Nephron progenitor cell (in vitro differentiated cells): ENCODE results near the gene JMJD7.
A peak's percentile ranks its signal among the peaks of the same experiment; 100 is the strongest.

Source experiments
- DNase-seq: peaks from one replicate; pipeline ENCODE4 v3.0.0; 2021
- H3K27ac Mint-ChIP-seq: 2 replicates; pipeline ENCODE4 v1.8.0; 2021; ENCODE audit warnings: mild to moderate bottlenecking, moderate library complexity, mixed read lengths
- H3K27me3 Mint-ChIP-seq: 2 replicates; pipeline ENCODE4 v1.8.0; 2021; ENCODE audit warnings: mild to moderate bottlenecking, low read depth, mixed read lengths; ENCODE audit not compliant: poor library complexity
- H3K36me3 Mint-ChIP-seq: 2 replicates; pipeline ENCODE4 v1.8.0; 2021; ENCODE audit warnings: low read depth, mixed read lengths
- H3K4me1 Mint-ChIP-seq: 2 replicates; pipeline ENCODE4 v1.8.0; 2021; ENCODE audit warnings: mixed read lengths
- H3K4me3 Mint-ChIP-seq: 2 replicates; pipeline ENCODE4 v1.8.0; 2021; ENCODE audit warnings: mild to moderate bottlenecking, moderate library complexity, mixed read lengths
- H3K9me3 Mint-ChIP-seq: 2 replicates; pipeline ENCODE4 v1.8.0; 2021; ENCODE audit warnings: mild to moderate bottlenecking, moderate library complexity, mixed read lengths
- TF ChIP-seq, protein P1 (sequence below): fragments of 200-600 bp; sonication (generic); IDR thresholded peaks from 2 replicates; pipeline ENCODE4 v1.5.0; 2021; ENCODE audit warnings: antibody characterized with exemption

JMJD7 gene

GRCh38 chr15:41878355-41878699, 50.4 kb downstream of the JMJD7 start:
- Mint-ChIP-seq H3K36me3 (no peaks in the 10 kb centered on the region), H3K27ac (no peak overlapping the region), H3K27me3 (peaks cover 44% of the 10 kb centered on the region), H3K9me3 (no peaks in the 10 kb centered on the region), H3K4me3 (no peak overlapping the region), H3K4me1 (peaks cover 31% of the 10 kb centered on the region)
- TF ChIP-seq, protein P1, sequence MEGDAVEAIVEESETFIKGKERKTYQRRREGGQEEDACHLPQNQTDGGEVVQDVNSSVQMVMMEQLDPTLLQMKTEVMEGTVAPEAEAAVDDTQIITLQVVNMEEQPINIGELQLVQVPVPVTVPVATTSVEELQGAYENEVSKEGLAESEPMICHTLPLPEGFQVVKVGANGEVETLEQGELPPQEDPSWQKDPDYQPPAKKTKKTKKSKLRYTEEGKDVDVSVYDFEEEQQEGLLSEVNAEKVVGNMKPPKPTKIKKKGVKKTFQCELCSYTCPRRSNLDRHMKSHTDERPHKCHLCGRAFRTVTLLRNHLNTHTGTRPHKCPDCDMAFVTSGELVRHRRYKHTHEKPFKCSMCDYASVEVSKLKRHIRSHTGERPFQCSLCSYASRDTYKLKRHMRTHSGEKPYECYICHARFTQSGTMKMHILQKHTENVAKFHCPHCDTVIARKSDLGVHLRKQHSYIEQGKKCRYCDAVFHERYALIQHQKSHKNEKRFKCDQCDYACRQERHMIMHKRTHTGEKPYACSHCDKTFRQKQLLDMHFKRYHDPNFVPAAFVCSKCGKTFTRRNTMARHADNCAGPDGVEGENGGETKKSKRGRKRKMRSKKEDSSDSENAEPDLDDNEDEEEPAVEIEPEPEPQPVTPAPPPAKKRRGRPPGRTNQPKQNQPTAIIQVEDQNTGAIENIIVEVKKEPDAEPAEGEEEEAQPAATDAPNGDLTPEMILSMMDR = no peak
- no peak for DNase-seq

DNA sequence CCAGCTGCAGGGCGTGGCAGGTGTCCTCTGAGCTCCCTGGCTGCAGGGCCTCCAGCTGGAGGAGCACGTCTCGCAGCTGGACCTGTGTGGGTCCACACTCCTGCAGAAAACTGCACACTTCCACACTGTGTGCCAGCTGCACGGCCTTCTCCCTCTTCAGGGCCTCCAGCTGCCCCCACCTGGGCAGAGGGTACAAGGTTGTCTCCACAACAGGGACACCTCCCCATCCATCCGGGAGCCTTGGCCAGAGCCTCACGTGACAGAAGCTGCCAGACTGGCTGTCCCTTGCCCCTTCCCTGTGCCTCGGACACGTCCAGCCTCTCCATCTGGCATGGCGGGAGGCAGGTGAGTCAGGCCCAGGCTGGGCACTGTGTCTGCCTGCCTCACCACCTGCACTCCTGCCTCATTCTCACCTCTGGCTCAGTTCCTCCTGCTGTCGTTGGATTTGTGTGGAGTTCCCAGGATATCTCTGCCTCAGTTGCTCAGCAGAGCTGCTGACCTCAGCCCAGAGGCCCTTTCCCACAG, 51.5 kb downstream of the JMJD7 start:
- Mint-ChIP-seq H3K9me3 (no peaks in the 10 kb centered on the region), H3K36me3 (no peaks in the 10 kb centered on the region), H3K27me3 (peaks cover 49% of the 10 kb centered on the region), H3K4me1 (peaks cover 33% of the 10 kb centered on the region), H3K27ac (no peak overlapping the region), H3K4me3 (no peak overlapping the region)
- no peak for DNase-seq
- TF ChIP-seq, protein P1 = no peak

GRCh38 chr15:41880156-41880877, 52.4 kb downstream of the JMJD7 start:
- Mint-ChIP-seq H3K27me3 (peaks cover 53% of the 10 kb centered on the region), H3K4me1 (peaks cover 36% of the 10 kb centered on the region), H3K36me3 (no peaks in the 10 kb centered on the region), H3K27ac (no peak overlapping the region), H3K9me3 (no peaks in the 10 kb centered on the region), H3K4me3 (no peak overlapping the region)
- no peak for DNase-seq
- TF ChIP-seq, protein P1 = no peak

- no peaks in the 10 kb centered on the region for H3K36me3 Mint-ChIP-seq
- peaks cover 28% of the 10 kb centered on the region for H3K4me1 Mint-ChIP-seq
- no peaks in the 10 kb centered on the region for H3K9me3 Mint-ChIP-seq
- H3K4me3 Mint-ChIP-seq = peak overlapping the region; percentile 61
- TF ChIP-seq, protein P1 = no peak
- H3K27ac Mint-ChIP-seq = no peak overlapping the region
- DNase-seq = no peak
- H3K27me3 Mint-ChIP-seq = peaks cover 50% of the 10 kb centered on the region
Observed at GRCh38 chr15:41881086-41881485, 53.2 kb downstream of the JMJD7 start.

- TF ChIP-seq, protein P1 = no peak
- Mint-ChIP-seq H3K4me3 (peak overlapping the region; percentile 61), H3K4me1 (peaks cover 26% of the 10 kb centered on the region), H3K27ac (no peak overlapping the region), H3K36me3 (no peaks in the 10 kb centered on the region), H3K9me3 (no peaks in the 10 kb centered on the region), H3K27me3 (peaks cover 50% of the 10 kb centered on the region)
- no peak for DNase-seq
Observed at GRCh38 chr15:41881550-41881919, 53.6 kb downstream of the JMJD7 start.
